Subcutaneous adipose tissue (tissue), 4 donors: ENCODE data around the gene FBXL13. TPM values are rescaled to one million over a fixed set of nuclear protein-coding genes. Genes with fewer than 3 reads are reported as not detected.

Experiments
- CTCF ChIP-seq: fragments of 450-650 bp; IDR thresholded peaks from one replicate; pipeline ENCODE4 v1.5.1; 2016; ENCODE audit warnings: low read depth, mild to moderate bottlenecking, control low read depth, antibody characterized with exemption, moderate library complexity
- total RNA-seq, 4 donors: library from RNA; depleted of rRNA; stranded (reverse); fragments of >200 nt; gene quantifications; one replicate each; pipeline ENCODE4 v1.1.0, GENCODE V29; 2016

FBXL13 gene
- total RNA-seq, 4 donors from 2014 or later, result 0.88 to 2.4 TPM; not detected in 2

GRCh38 chr7:103097041-103097440 lies 22.4 kb upstream of the FBXL13 start:
- no peak for TF ChIP-seq CTCF

GRCh38 chr7:103094102-103094501 lies 19.5 kb upstream of the FBXL13 start:
- TF ChIP-seq CTCF, result no peak

- no peak for TF ChIP-seq CTCF
Measured at GRCh38 chr7:103093429-103093828, 18.8 kb upstream of the FBXL13 start.

- TF ChIP-seq CTCF, result no peak
Measured at GRCh38 chr7:103083210-103083609, 8.6 kb upstream of the FBXL13 start.

- no peak for TF ChIP-seq CTCF
Measured at GRCh38 chr7:103082497-103082896, 7.9 kb upstream of the FBXL13 start.

GRCh38 chr7:103080923-103081322 lies 6.3 kb upstream of the FBXL13 start:
- no peak for TF ChIP-seq CTCF

GRCh38 chr7:103079836-103080235 lies 5.2 kb upstream of the FBXL13 start:
- TF ChIP-seq CTCF, result no peak
